Islet of Langerhans (tissue), 1 donor: ENCODE measurements around the gene KCTD15.

Experiments
- FAIRE-seq: peaks from one replicate; lab custom pipeline; 2011; peaks lifted over from hg19 to GRCh38; lab: Jason Lieb, UNC

Gene KCTD15, protein sequence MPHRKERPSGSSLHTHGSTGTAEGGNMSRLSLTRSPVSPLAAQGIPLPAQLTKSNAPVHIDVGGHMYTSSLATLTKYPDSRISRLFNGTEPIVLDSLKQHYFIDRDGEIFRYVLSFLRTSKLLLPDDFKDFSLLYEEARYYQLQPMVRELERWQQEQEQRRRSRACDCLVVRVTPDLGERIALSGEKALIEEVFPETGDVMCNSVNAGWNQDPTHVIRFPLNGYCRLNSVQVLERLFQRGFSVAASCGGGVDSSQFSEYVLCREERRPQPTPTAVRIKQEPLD

GRCh38 chr19:33796164-33796875 lies at the start of gene KCTD15:
TSS of gene KCTD15 (plus strand) at chr19:33796870. CDS start at chr19:33800455, 3,585 bp downstream.
- FAIRE-seq, result no peak

- no peak for FAIRE-seq
Measured at GRCh38 chr19:33747273-33747672, 49.4 kb upstream of the KCTD15 start.

GRCh38 chr19:33748231-33748630 lies 48.4 kb upstream of the KCTD15 start:
- FAIRE-seq, result no peak

DNA sequence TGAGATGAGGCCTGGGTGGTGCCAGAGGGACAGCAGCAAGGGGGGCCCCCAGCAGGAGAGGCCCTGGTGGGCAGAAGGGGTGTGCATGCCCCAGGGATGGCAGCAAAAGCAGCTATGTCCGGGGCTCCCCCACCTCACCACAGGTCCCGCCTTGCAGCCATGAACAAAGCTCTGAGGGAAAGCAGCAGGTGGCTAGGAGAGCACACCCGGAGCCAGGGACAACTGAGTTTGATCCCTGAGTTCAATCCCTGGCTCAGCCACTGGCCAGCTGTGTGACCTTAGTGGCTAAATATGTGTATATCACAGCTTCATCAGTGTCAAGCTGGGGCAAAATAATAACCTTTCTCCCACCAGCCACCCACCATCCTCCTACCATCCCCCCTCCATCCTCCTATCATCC lies 47.7 kb upstream of the KCTD15 start:
- no peak for FAIRE-seq

- FAIRE-seq, result no peak
Measured at GRCh38 chr19:33749619-33750175, 47.0 kb upstream of the KCTD15 start.

GRCh38 chr19:33750587-33751435 lies 45.9 kb upstream of the KCTD15 start:
- FAIRE-seq, result no peak

GRCh38 chr19:33751436-33751770 lies 45.3 kb upstream of the KCTD15 start:
- no peak for FAIRE-seq

DNA sequence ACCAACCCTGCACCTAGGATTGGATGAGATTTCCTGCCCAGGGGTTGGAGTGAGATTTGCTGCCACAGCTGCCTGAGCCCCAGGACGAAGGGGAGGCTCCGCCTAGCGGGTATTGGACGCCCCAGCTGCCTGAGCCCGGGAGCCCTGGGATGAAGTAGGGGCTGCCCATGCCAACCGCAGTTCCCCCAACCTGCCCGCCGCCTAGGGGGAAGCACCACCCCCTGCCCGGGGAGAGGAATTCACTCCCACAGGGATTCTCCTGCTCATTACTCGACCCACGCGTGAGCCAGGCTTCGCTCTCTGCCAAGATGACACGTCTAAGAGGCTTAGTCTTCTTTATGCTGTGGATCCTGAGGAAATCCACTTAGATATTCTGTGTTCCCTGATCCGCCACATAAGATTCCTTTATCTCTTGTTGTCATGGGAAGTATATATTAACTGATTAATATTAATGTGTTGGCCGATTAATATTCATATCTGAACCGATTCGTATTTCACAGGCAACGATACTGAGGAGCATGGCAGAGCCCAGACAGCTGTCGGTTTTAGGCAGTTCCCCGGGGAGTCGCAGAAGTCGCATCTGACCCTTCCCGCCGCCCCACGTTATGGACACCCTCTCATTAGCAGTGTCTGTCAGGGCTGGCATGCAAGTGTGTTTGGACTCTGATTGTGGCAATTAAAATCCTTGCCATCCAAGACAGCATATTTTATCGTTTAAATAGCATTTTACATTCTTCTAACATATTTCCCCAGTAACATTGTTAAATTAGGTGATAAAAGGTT lies 44.5 kb upstream of the KCTD15 start:
- no peak for FAIRE-seq

- no peak for FAIRE-seq
Measured at GRCh38 chr19:33752945-33753344, 43.7 kb upstream of the KCTD15 start.

- no peak for FAIRE-seq
Measured at GRCh38 chr19:33754361-33754760, 42.3 kb upstream of the KCTD15 start.

- no peak for FAIRE-seq
Measured at GRCh38 chr19:33755099-33756035, 41.3 kb upstream of the KCTD15 start.

- no peak for FAIRE-seq
Measured at GRCh38 chr19:33756177-33756576, 40.5 kb upstream of the KCTD15 start.

DNA sequence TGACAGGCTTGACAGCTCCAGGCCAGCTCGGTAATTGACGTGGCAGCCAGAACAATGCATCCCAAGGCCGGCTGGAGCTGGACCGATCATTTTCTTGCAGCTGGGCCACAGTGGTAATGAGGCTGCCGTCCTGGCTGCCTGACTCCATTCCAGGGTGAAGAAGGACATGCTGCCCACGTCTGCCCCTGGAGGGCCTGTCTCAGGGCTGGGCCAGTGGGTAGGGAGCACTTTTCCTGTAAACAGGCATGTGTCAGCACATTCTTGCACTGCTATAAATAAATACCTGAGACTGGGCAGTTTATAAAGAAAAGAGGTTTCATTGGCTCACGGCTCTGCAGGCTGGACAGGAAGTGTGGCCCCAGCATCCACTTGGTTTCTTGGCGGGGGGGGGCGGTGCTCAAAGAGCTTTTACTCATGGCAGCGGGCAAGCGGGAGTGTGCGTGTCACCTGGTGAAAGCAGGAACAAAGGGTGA lies 38.1 kb upstream of the KCTD15 start:
- FAIRE-seq, result no peak

DNA sequence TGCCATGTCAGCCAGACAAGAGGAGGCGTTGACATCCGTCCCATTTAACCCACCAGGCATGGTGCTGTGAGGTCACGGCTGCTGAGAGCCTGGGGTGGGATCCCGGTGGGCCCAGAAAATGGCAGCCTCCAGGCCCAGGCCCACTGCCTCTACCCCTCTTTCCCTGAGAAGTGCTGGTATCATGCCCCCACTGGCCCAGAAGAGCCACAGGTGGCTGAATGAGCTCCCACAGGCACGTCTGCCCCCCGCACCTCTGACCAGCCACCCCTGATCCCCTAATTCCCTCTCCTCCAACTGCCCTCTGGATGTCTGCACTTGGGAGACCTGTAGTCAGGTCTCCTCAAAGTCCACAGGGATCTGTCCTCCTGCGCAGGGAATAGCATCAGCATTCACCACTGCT lies 37.3 kb upstream of the KCTD15 start:
- no peak for FAIRE-seq

DNA sequence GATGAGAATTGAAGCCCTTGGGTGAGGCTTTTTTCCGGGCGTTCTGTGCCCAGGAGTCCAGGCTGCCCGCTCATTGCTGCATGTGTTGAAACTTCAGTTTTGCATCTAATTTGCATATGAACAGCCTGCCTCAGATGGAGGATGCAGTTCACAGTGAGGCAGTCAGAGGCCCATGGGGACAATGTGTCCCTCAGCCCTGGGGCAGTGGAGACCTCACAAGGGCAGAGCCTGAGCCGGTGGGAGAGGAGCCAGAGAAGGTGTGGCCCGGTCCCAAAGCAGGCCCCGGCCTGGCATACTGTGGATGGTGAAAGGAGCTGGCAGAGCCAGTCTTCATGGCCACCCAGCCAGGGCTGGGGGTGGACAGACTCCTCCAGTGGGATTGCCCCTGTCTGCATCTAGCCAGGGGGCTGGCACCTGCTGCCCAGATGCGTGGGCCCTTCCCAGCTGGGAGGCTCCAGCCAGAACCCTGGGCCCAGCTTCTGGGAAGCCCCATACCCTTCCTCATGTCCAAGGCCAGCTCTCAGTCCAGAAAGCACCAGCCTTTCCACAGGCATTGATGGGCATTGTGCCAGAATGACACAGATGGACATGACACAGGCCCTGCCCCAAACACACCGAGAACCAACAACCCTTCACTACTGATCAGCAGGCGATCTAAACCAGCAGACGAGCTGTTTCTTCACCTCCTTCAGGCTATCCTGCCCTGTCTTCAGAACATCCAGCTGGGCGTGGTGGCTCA lies 32.9 kb upstream of the KCTD15 start:
- FAIRE-seq, result no peak

- no peak for FAIRE-seq
Measured at GRCh38 chr19:33766623-33767022, 30.0 kb upstream of the KCTD15 start.

GRCh38 chr19:33767898-33768413 lies 28.7 kb upstream of the KCTD15 start:
- no peak for FAIRE-seq

DNA sequence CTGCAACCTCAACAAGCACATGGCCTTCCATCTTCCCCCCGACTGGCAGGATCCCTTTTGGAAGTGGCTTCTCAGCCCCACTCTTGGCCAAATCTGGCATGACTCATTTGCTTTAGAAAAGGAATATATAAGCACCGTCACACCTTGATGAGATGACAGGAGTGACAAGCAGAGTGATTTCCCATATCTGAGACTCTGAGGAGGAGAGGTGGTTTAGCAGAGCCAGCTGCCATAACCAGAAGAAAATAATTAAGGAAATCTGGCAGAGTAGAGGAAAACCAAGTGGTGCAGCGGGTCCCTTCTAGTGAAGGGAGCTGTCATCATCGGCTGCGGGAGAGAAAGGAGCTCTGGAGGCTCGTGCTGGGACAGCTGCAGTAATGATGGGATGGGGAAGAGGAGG lies 27.5 kb upstream of the KCTD15 start:
- FAIRE-seq, result no peak

GRCh38 chr19:33770107-33770506 lies 26.6 kb upstream of the KCTD15 start:
- FAIRE-seq, result no peak
